Colonic mucosa (tissue), 4 donors: ENCODE results near the gene SEMA5B. TPM values are rescaled to one million over a fixed set of nuclear protein-coding genes. Genes with fewer than 3 reads are reported as not detected.

Source experiments
- DNase-seq: peaks from one replicate; pipeline ENCODE4 v3.0.0-alpha.2; 2020
- H3K27ac ChIP-seq: fragments of 200-600 bp; one replicate; pipeline ENCODE4 v1.8.0; 2021
- H3K27me3 ChIP-seq: fragments of 200-600 bp; one replicate; pipeline ENCODE4 v1.8.0; 2021
- H3K36me3 ChIP-seq: fragments of 200-600 bp; one replicate; pipeline ENCODE4 v1.8.0; 2021
- H3K4me1 ChIP-seq: fragments of 200-600 bp; one replicate; pipeline ENCODE4 v1.8.0; 2021; ENCODE audit warnings: mild to moderate bottlenecking
- H3K4me3 ChIP-seq: fragments of 200-600 bp; one replicate; pipeline ENCODE4 v1.8.0; 2021
- H3K9ac ChIP-seq, 2 donors: one replicate each; pipeline ENCODE4 v1.7.0; 2013; ENCODE audit warnings: control low read depth in 2 of 2, low read depth in 2 of 2, low read length in 2 of 2
- H3K9me3 ChIP-seq: fragments of 200-600 bp; one replicate; pipeline ENCODE4 v1.8.0; 2021
- CTCF ChIP-seq: fragments of 200-600 bp; IDR thresholded peaks from one replicate; pipeline ENCODE4 v1.8.0; 2022; ENCODE audit warnings: antibody characterized with exemption, mild to moderate bottlenecking
- intact Hi-C: fragments of 100-400 bp; cut with DNase I; formaldehyde crosslinking; loops from one replicate; pipeline ENCODE4 v1.14.1; 2022
- total RNA-seq, 2 donors: library from RNA; stranded (reverse); fragmentation: NEBNext Ultra II Directional in 1 of 2; extraction: Animal tissue kit (Norgen Biotek cat#: 25700) in 1 of 2; gene quantifications; one replicate each; pipeline ENCODE4 v1.2.1, GENCODE V29; 2021
- donor health status: healthy.
- donor health status: DM: no; HTN: no; CAD: no.
- donor health status: DM: no; HTN: no; CAD: no.

SEMA5B gene
- total RNA-seq, 2 donors from 2014 or later, result 0.40 to 1.3 TPM

- Histone ChIP-seq H3K9me3 (no peaks in the 10 kb centered on the region), H3K4me3 (no peak overlapping the region), H3K9ac (no peak overlapping the region), H3K36me3 (no peaks in the 10 kb centered on the region), H3K27me3 (no peaks in the 10 kb centered on the region), H3K27ac (no peak overlapping the region), H3K4me1 (no peaks in the 10 kb centered on the region)
- TF ChIP-seq CTCF, result no peak
- DNase-seq, result no peak
- intact Hi-C loops, result no loop called here
Observed at GRCh38 chr3:122989856-122990575, 37.5 kb downstream of the SEMA5B start.

- no peak for TF ChIP-seq CTCF
- H3K27me3 ChIP-seq, result no peaks in the 10 kb centered on the region
- no peak overlapping the region for H3K9ac ChIP-seq
- no peak overlapping the region for H3K4me3 ChIP-seq
- no peaks in the 10 kb centered on the region for H3K36me3 ChIP-seq
- H3K27ac ChIP-seq, result no peak overlapping the region
- no peak for DNase-seq
- no peaks in the 10 kb centered on the region for H3K9me3 ChIP-seq
- no peaks in the 10 kb centered on the region for H3K4me1 ChIP-seq
- intact Hi-C loops, result no loop called here
Observed at GRCh38 chr3:122988508-122988907, 39.1 kb downstream of the SEMA5B start.

- Histone ChIP-seq H3K9me3 (no peaks in the 10 kb centered on the region), H3K36me3 (no peaks in the 10 kb centered on the region), H3K27me3 (no peaks in the 10 kb centered on the region), H3K9ac (no peak overlapping the region), H3K27ac (no peak overlapping the region), H3K4me1 (no peaks in the 10 kb centered on the region), H3K4me3 (no peak overlapping the region)
- intact Hi-C loops, result no loop called here
- TF ChIP-seq CTCF, result no peak
- no peak for DNase-seq
Observed at GRCh38 chr3:122987736-122988319, 39.7 kb downstream of the SEMA5B start.

GRCh38 chr3:122987231-122987630 is 40.3 kb downstream of the SEMA5B start:
- no peaks in the 10 kb centered on the region for H3K4me1 ChIP-seq
- H3K9ac ChIP-seq, result no peak overlapping the region
- intact Hi-C loops, result no loop called here
- no peak for DNase-seq
- TF ChIP-seq CTCF, result no peak
- no peaks in the 10 kb centered on the region for H3K27me3 ChIP-seq
- H3K36me3 ChIP-seq, result no peaks in the 10 kb centered on the region
- no peaks in the 10 kb centered on the region for H3K9me3 ChIP-seq
- H3K27ac ChIP-seq, result no peak overlapping the region
- H3K4me3 ChIP-seq, result no peak overlapping the region

- no peak overlapping the region for H3K27ac ChIP-seq
- H3K27me3 ChIP-seq, result no peaks in the 10 kb centered on the region
- H3K9ac ChIP-seq, result no peak overlapping the region
- no peaks in the 10 kb centered on the region for H3K4me1 ChIP-seq
- no peaks in the 10 kb centered on the region for H3K36me3 ChIP-seq
- intact Hi-C loops, result no loop called here
- no peak for DNase-seq
- no peak overlapping the region for H3K4me3 ChIP-seq
- no peaks in the 10 kb centered on the region for H3K9me3 ChIP-seq
- no peak for TF ChIP-seq CTCF
Observed at GRCh38 chr3:122986693-122987179, 40.8 kb downstream of the SEMA5B start.
